Measurements from ENCODE around the gene PODXL.

DNA sequence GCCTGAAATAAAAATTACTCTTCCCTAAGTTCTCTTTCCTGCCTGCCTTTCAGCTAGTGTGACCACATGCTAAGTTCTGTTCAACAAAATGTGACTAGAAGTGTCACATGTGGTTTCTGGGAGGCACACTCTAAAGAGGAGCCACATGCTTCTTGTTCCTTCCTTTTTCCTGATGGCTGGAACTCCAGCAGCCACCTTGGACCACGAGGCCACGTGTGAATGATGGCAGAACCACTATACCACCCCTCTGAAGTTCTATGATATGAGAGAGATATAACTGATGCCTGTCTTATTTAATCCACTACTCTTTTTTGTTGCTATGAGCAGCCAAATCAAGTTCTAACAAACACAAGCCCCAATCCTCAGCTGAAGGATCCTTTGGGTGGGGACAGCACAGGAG is 8.1 kb downstream of the PODXL start:
- TF ChIP-seq, protein P1, sequence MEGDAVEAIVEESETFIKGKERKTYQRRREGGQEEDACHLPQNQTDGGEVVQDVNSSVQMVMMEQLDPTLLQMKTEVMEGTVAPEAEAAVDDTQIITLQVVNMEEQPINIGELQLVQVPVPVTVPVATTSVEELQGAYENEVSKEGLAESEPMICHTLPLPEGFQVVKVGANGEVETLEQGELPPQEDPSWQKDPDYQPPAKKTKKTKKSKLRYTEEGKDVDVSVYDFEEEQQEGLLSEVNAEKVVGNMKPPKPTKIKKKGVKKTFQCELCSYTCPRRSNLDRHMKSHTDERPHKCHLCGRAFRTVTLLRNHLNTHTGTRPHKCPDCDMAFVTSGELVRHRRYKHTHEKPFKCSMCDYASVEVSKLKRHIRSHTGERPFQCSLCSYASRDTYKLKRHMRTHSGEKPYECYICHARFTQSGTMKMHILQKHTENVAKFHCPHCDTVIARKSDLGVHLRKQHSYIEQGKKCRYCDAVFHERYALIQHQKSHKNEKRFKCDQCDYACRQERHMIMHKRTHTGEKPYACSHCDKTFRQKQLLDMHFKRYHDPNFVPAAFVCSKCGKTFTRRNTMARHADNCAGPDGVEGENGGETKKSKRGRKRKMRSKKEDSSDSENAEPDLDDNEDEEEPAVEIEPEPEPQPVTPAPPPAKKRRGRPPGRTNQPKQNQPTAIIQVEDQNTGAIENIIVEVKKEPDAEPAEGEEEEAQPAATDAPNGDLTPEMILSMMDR (optimal IDR thresholded peaks at IDR 0.05 in 1 of 3, IDR thresholded peaks at IDR 0.05 in 1 of 3, conservative IDR thresholded peaks at IDR 0.05 in 1 of 3; ENCODE audit: extremely low read depth in 1 of 3, insufficient read depth in 2 of 3, low read length in 3 of 3): no peak
- TF ChIP-seq EZH2 (IDR thresholded peaks at IDR 0.05; ENCODE audit: low read length): no peak

Data from keratinocyte (primary cell).